GM19035 (cell line): Measurements from ENCODE around the gene PXT1.

ENCODE experiments used
- ATAC-seq: cut with Tn5 transposase; IDR thresholded peaks from one replicate; pipeline ENCODE4 v1.9.1; 2021; ENCODE audit not compliant: unreplicated experiment

The PXT1 gene

DNA sequence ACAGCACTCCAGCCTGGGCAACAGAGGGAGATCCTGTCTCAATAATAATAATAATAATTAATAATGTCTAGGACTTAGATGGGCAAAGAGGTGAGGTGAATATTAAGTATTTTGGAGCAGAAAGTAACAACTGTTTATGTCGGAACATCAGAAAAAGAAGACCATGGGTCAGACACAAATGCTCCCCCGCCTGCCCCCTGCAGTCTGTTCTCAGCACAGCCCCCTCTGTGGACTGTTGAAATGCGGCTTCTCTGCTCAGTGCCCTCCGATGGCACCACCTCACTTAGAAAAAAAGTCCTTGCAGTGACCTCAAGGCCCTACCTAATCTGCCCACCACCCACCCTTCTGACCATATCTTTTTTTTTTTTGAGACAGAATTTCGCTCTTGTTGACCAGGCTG lies 50.0 kb downstream of the PXT1 start:
- no peak for ATAC-seq

DNA sequence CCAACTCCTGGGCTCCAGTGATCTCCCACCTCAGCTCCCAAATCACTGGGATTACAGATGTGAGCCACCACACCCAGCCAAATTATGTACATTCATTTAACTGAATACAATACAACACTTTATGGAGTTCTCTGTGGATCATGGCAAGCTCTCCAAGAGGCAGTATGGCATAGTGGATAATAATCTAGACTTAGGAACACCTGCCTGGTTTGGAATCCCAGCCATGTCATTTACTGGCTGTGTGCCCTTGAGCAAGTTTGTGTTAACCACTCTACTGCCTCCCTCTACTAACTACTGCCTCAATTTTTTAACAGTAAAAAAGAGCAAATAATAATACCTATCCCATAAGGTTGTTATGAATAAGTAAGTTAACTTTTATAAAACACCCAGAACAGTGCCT lies 53.3 kb downstream of the PXT1 start:
- ATAC-seq: no peak

DNA sequence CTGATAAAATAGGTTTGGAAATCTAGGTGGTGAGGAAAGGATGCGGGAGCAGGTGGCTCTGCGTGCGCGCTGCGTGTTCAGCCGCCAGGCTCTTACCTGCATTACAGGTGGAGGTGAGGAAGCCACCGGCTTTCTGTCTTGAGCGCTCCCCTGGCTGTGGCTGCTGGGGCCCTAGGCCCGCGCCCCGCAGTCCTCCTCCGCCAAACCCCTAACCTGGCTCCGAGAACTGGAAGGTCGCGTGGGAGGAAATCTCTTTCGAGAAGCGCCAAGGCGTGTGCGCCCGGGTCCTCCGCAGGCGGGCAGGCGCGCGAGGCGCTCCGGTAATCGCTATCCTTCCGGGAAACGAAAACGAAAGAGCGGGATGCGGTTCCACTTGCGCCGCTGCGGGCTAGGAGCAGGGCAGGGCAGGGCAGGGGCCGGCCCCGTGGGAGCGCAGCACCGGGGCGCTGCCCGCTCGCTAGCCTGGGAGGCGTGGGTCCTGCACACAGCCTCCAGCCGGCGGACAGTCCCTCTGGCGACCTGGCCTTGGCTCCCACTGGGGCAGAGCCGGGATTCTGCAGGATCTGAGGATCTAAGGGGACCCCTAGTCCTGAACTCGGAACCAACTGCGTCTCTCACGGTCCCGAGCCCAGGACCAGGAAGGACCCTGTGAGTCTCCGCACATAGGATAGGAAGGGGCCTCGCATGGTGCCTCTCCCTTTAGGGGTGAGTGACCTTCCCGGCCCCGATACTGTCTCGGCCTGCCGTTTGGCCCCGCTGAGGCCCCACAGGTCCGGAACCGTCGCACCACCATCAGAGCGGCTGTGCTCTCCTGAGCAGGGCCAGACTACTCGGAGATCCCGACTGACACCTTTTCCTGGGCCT lies 55.0 kb downstream of the PXT1 start, which contains the start of gene ETV7:
Gene ETV7 (minus strand): TSS at position 230 of the 864 bp plus-strand sequence. CDS start 128 bp downstream, at position 102.
- no peak for ATAC-seq

DNA sequence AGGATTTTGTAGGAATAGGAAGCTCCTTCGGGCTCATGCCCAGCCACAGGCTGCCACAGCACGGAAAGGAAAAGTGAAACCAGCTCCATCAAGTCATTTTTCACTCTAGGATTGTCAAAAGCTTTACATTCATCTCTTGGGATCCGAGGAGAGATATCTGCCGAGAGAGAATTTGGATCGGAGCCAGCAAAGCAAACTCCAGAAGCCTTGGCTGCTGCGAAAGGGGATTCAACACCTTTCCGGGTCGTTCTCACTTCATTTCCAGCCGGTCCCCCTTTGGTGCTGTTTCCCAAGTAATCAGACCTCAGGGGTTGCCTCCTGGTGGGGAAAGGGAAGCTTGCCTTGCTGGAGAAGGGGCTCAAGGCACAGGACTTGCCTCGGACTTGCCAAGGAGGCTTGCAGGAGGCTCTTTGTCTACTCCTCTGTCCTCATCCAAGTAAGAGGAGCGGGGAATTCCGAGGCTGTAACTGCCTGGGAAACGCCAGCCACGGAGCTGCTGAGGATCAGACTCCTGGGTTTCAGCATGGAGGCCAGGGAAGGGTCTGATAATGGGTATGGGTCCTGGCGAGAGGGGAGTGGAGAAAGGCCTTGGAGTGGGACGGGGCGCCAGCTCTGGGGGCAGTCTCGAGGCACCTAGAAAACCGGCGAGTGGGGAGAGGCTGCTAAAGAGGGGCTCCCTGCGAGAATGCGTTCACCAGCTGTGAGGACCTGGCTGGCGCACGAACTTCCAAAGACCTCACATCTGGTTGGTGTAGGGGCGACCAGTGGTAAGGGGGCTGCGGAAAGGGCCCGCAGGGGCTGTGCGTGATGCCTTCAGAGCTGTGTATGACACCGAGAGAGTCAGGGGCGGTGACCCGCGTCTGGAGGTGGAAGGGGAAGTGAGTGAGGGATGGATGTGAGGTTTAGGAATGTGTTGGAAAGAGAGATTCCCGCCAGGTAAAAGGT lies 55.9 kb downstream of the PXT1 start:
- no peak for ATAC-seq

DNA sequence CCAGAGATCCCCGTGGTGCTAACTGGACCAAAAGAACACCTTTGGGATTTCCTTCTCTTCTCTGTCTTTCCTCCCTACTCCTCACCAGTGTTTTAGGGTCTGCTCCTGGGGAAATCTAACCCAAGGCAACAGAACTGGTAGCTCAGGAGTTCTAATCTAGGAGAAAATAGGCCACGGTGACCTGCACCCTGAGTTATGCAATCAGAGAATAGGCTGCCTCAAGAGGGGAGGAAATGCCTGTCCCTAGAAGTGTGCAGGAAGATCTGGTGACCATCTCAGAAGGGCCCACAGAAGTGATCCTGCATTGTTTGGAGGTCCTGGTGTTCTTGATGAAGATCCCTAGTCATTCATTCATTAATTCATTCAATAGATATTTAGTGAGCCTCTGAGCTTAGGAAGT lies 58.6 kb downstream of the PXT1 start:
- no peak for ATAC-seq

DNA sequence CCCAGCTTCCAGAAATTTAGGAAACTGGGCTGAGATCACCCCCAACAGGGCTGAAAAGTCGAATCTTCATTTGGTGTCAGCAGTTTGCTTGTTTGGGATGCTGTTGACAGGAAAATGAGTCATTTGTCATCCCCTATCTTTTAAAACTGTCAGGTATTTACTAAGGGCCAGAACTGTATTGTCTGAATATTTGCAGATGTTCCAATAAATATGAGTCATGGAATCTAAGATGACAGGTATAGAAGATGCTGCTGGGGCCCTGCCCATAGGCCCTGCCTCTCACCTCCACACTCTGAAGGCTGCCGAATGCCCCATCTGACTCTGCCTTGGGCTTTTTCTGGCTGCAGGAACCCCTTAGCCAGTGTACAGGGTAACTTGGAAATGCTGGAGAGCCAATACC lies 59.0 kb downstream of the PXT1 start:
- ATAC-seq: no peak

DNA sequence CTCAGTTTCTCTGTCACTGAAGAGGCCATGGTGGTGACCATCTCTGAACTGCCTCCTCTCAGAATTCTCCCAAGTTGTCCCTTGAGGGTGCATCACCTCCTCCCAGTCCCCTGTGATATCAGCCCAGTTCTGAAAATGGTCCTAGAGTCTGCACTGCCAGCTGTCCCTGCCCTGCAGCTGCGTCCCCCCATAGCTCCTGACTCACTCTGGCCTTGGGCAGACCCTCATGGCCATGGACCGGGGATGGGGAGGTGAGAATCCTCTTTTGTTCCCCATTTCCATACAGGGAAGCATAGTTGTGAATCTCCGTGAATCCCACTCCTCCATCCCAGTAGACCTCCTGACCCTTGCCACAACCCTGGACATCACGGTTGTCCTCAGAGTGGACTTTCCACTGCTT lies 59.7 kb downstream of the PXT1 start:
- no peak for ATAC-seq

DNA sequence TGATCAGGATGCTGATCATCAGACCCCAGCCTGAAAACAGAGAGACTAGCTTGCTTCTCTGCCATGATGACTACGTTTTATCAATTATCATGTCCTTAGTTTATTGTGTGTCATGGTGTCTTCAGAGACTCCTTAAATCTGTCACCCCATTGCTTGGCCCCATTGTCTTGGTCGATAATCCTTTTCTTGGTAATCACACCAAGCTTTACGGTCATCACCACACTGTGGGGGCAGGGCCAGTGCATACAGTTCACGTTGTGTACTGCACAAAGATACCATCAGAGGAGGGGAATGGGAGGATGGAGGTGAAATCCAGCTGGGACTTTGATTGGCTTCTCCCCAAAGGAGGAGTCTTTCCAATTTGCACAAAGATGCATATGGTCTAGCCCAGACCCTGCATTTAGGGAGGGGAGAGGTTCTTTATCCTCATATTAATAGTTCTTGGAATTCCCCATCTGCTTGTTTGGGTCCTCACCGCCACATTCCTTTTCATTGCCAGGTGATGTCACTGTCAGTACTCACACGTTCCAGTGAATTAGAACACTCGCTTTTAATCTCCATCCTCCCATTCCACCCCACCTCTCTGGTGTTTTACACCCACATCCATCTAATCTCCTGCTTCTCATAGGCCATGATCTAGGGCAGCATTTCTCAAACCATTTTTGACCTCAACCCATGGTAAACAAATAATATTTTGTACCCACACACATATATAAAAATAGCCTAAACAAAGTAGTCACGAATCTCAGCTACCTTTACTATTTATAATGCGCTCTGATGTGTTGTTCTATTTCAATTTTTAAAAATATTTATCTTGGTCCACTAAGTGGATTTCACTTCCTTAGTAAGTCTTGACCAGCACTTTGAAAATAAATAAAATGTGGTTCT lies 60.9 kb downstream of the PXT1 start:
- no peak for ATAC-seq

DNA sequence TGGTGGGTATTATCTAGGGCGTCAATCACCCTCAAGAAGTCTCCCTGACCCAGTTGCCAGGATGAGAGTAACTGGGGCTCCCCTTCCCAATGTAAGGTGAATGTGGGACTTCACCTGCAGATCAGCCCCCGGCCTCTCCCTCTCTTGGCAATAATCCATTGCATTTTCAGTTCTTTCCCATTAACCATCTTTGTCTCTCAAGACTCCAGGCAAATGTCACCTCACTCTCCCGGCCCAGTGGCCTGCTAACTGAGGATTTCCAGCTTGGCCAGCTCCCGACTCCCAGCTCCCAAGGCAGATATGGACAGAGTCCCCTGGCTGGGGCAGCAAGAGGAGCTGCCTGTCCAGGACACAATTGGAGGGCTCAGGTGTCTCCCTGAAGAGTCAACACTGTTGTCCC lies 62.5 kb downstream of the PXT1 start:
- ATAC-seq: no peak

DNA sequence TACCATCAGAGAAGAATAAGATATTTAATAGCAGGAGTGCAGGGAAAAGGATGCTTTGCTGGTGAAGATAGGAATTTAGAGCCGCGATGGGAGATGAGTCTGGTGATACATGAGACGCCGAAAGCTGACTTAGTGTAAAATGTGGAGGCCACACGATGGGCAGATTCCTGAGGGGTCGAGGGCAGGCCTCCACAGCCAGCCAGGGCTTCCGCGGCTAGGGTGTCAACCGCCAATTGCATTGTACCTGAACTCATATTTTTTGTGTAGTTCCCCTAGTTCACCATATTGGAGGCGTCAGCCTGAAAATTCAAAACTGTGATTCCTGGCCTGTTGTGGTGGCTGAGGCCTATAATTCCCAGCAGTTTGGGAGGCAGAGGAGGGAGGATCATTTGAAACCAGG lies 63.7 kb downstream of the PXT1 start:
- no peak for ATAC-seq

DNA sequence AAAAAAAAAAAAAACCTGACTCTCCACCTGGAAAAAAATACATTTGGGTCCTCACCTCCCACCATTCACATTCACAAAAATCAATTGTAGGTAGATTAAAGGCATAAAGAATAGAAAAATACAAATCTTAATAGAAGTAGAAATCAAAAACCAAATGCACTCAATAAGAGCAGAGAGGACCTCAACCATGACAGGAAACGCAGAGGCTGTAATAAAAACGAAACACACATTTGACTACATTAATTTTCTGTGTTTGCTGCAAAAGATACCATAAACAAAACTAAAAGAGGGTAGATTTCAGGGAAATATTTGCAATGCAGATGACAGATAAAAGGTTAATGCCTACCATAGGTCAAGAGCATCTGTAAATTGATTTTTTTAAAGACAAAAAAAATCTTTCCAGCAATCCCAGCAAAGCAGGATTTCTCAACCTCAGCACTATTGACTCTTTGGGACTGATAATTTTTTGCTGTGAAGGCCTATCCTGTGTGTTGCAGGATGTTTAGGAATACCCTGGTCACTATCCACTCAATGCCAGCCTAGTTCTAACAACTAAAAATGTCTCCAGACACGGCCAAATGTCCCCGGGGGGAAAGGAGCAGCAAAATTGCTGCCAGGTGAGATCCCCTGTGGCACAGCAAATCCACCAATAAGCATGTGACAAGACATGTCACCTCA lies 64.3 kb downstream of the PXT1 start:
- no peak for ATAC-seq

DNA sequence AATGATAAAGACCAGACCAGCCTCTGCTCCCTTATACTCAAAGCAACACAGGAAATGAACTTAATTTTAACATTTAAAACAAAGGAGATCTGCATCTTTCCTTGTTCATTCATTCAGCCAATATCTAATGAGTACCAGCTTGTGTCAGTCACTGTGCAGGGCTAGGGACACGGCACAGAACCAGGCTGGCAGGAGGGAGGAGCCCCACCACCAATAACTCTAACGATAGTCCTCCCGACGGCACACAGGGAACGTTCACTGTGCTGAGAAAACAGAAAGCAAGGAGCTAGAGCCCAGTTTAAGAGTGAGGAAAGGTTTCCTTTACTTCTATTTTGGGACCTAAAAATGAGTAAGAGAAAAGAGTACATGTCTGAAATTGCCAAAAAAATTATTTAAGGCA lies 65.1 kb downstream of the PXT1 start:
- no peak for ATAC-seq

DNA sequence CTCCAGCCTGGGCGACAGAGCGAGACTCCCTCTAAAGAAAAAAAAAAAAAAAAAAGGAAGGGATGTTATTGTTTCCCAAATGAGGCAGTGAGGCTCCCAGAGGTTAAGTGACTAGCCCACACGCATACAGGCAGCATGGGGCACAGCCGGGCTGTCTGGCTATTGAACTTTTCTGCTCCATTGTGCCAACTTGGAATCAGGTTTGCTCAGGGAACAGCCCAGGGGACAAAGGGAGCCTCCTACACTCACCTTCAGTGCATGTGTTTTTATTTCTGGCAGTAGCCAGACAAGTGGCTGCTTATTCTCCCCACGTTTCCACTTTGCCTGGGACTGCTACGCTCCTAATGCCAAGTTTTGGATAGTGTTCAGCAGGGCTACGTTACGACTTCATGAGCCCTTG lies 65.9 kb downstream of the PXT1 start:
- no peak for ATAC-seq

DNA sequence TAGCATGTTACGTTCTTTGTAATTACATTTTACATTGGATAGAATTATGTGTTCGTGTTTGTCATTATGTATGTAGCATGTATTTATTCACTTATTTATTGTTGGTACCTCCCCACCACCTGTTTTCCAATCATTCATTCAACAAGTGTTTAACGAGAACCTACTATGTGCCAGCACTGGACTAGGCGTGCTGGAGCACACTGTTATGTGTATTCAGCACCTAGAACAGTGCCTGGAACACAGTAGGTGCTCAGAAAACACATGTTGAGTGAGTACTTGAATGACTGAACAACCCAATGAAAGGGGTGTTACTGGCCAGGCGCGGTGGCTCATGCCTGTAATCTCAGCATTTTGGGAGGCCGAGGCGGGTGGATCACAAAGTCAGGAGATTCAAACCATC lies 66.5 kb downstream of the PXT1 start:
- ATAC-seq: no peak

DNA sequence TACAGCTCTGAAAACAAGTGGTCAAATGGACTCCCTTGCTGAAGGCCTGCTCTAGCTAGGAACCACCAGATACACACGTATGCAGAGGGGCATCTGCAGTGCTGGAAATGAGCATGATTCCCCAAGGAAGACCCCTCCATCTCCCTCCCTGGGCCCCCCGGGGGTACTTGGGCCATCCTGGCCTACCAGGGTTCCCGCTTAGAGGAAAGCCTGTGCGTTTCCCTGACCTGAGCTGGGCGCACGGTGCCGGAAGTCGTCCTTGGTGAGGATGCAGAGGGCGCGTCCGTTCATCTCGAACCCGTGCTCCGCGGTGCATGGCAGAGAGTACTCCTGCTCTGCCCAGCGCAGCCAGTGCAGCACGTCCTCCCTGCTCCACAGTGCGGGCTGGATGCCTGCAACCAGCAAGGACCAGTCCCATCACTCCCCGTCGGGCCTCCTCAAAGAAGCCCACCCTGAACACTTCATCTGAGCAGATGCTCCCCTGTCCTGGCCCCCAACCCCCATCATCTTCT lies 67.0 kb downstream of the PXT1 start:
- no peak for ATAC-seq

DNA sequence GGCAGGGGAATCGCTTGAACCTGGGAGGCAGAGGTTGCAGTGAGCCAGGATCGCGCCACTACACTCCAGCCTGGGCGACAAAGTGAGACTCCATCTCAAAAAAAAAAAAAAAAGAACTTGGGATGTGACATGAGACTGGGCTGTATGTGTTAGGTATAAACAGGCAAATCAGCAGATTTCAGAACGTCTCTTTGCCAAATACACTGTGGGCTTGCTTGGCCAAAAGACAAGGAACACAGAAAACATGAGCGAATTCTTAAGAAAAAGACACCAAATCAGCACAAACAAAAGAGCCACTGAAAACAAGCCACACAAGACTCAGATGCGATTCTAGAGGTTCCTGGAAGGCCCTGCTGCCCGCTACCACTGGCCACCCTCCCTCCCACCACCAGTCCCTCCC lies 67.7 kb downstream of the PXT1 start:
- ATAC-seq: no peak

DNA sequence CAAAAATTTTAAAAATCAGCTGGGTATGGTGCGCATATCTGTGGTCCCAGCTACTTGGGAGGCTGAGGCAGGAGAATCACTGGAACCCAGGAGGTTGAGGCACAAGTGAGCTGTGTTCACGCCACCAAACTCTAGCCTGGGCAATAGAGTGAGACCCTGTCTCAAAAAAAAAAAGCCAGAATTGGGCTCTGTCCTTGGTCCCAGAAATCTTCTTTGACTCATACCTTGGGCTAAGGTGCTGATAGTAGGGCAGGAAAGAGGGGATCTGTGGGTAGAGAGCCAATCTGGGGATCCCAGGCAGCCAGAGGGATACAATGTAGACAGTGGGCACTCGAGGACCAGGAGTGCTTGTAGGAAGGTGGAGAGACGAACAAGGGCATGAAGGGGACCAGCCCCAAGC lies 68.5 kb downstream of the PXT1 start:
- no peak for ATAC-seq

DNA sequence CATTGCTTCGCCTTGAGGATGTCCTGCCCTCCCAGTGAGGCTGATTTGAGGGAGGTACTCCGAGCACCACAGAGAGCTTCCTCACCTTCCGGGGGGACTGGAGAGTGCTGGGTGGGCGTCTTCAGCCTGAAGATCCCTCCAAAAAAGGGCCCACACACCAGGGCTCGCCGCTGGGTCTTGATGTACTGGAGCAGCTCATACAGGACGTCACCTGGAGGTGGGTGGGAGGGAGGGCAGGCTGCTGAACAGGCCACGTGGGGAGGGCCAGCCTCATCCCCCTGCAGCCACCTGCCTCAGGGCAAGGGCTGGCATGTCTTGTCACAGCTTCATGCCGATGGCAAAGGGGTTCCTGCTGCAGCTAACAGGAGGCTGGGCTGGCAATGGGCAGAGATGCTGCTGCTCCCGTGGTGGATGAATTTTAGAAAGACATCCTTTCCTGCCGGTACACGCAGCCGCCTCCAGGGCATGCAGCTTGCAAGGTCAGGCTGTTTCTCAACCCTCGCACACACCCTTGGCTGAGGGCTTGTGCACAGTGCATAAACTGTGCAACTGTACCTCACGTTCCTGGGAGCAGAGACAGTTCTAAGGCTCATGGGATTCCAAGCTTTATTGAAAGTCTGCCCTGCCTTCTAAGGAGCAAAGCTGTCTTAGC lies 69.2 kb downstream of the PXT1 start:
- no peak for ATAC-seq

DNA sequence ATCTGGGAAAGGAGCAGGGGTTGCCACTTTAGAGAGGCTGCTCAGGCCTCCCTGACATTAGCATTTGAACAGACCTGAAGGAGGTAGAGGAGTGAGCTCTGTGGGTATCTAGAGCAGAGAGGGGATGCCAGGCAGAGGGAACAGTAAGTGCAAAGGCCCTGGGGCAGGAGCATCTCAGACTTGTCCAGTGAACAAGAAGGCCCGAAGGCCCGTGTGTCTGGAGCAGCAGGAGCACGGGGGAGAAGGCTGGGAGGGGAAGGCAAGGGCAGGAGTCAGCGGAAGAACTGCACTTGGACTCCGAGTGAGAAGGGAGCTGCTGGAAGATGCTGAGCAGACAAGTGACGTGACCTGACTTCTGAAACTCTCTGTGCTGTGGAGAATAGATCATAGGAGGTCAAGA lies 70.6 kb downstream of the PXT1 start:
- no peak for ATAC-seq

DNA sequence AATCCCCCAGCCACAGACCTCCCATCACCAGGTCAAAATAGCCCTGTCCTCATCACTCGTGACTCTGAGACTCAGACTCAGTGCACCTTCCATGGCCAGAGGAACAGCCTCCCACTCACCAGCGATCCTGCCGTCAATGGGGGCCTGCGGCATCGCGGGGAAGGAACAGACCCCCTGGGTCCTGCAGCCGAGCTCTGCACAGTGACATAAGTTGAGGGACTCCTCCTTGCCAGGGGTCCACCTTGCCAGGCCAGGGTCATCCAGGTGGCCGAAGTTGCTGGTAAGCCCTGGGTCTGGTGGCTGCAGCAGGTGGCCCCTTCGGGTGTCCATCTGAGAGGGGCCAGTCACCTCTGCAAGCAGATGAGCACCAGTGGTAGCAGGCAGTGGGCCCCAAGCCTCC lies 71.4 kb downstream of the PXT1 start:
- ATAC-seq: no peak
